DMS53 treated with DMSO at 0.1 percent for 48 hours (cell line): ENCODE measurements around the gene RBBP8NL.
"Not testable (repeated sequence)": the region's sequence is repeated elsewhere in the genome, so short reads cannot be mapped to it uniquely, and the experiment has no call there.

Source experiments
- DNase-seq: peaks from one replicate; lab custom pipeline; 2025; ENCODE audit not compliant: unreplicated experiment; lab: John Stamatoyannopoulos, UW

RBBP8NL gene

GRCh38 chr20:62377615-62378178, 49.6 kb downstream of the RBBP8NL start:
- no peak for DNase-seq

- no peak for DNase-seq
These were observed 50.3 kb downstream of the RBBP8NL start for GRCh38 chr20:62377064-62377461.

GRCh38 chr20:62376112-62377063, 51.0 kb downstream of the RBBP8NL start:
- no peak for DNase-seq

GRCh38 chr20:62374331-62375152, 52.8 kb downstream of the RBBP8NL start:
- peak; percentile 44 for DNase-seq

- not testable (repeated sequence) for DNase-seq
These were observed 53.6 kb downstream of the RBBP8NL start for GRCh38 chr20:62373631-62374179.

GRCh38 chr20:62372042-62372993, 55.0 kb downstream of the RBBP8NL start:
- DNase-seq = no peak

GRCh38 chr20:62371588-62372041, 55.7 kb downstream of the RBBP8NL start:
- DNase-seq = no peak

- DNase-seq = no peak
These were observed 56.3 kb downstream of the RBBP8NL start for GRCh38 chr20:62370807-62371587.

- DNase-seq = no peak
These were observed 57.1 kb downstream of the RBBP8NL start for GRCh38 chr20:62370115-62370806.

- DNase-seq = no peak
These were observed 57.6 kb downstream of the RBBP8NL start for GRCh38 chr20:62369815-62370114.

GRCh38 chr20:62368976-62369814, 58.1 kb downstream of the RBBP8NL start:
- no peak for DNase-seq

GRCh38 chr20:62368392-62368975, 58.9 kb downstream of the RBBP8NL start:
- DNase-seq = peak; percentile 8

- peak; percentile 71 for DNase-seq
These were observed 59.5 kb downstream of the RBBP8NL start for GRCh38 chr20:62367633-62368391.

- peak; percentile 17 for DNase-seq
These were observed 60.2 kb downstream of the RBBP8NL start, which contains the start of gene LAMA5 for GRCh38 chr20:62367136-62367632. LAMA5 (minus strand) TSS chr20:62367312; CDS start chr20:62367245, 67 bp downstream.

- no peak for DNase-seq
These were observed 60.8 kb downstream of the RBBP8NL start for GRCh38 chr20:62366370-62367135.
